ENCODE measurements around the gene EPHB6. TPM values are rescaled to one million over a fixed set of nuclear protein-coding genes. Genes with fewer than 3 reads are reported as not detected.

The EPHB6 gene
- total RNA-seq, 1 donor from 2014 or later = 16.7 TPM

DNA sequence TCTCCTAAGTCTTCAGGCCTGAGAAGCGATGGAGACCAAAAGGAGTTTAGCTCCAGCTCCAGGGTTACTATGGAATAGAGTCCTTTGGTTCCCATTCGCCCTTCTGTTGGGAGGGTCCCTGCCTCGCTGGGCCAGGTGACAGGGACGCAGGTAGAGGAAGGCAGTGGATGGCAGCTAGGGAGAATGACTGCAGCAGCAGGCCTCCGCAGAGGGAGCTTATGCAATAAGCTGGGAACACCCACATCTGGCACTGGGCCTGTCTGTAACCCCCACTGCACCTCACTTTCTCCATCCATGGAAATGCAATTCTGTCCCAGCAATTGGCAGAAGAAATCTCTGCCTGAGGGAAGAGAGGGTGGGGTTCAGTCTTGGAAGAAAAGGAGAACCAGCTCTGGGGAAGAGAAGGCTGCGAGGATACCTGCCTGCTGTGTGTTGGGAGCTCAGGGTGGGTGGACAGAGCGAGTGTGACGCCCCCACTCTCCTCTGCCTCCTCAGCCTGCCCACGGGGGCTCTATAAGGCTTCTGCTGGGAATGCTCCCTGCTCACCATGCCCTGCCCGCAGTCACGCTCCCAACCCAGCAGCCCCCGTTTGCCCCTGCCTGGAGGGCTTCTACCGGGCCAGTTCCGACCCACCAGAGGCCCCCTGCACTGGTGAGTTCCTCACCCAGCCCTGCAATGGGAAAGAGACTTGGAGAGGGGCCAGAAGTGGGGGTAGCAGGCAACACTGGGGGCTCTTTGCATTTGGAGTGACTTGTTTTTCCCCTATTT lies 10.3 kb downstream of the EPHB6 start:
- DNase-seq (ENCODE audit: low spot score) = peak; percentile 8

DNA sequence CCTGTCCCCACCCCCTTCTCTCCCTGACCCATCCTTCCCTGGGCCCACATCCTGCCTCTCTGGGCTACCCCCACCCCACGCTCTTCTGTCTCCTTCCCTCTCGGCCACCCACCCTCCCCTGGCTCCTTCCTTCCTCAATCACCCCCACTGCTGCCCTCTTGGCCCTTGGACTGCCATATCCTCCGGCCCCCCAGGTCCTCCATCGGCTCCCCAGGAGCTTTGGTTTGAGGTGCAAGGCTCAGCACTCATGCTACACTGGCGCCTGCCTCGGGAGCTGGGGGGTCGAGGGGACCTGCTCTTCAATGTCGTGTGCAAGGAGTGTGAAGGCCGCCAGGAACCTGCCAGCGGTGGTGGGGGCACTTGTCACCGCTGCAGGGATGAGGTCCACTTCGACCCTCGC lies 10.9 kb downstream of the EPHB6 start:
- DNase-seq (ENCODE audit: low spot score) = peak; percentile 7

GRCh38 chr7:142866361-142867096 lies 11.7 kb downstream of the EPHB6 start:
- DNase-seq (ENCODE audit: low spot score) = peak; percentile 35

DNA sequence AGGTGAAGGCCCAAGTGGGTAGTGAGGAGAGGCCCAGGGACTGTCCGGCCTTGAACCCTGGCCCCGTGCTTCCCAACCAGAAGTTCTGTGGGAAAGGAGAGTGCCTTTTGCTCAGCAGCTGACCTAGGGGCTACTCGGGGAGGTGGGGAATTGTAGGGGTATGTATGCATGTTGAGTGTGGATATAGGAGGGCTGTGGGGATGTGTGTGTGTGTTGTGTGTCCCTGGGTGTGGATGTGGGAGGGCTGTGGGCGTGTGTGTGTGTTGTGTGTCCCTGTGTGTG lies 12.2 kb downstream of the EPHB6 start:
- no peak for DNase-seq (ENCODE audit: low spot score)

- peak; percentile 9 for DNase-seq (ENCODE audit: low spot score)
Observed at GRCh38 chr7:142867398-142868187, 12.7 kb downstream of the EPHB6 start.

GRCh38 chr7:142868188-142868985 lies 13.5 kb downstream of the EPHB6 start:
- DNase-seq (ENCODE audit: low spot score) = peak; percentile 7

GRCh38 chr7:142868986-142869415 lies 14.1 kb downstream of the EPHB6 start:
- DNase-seq (ENCODE audit: low spot score) = peak; percentile 7

- no peak for DNase-seq (ENCODE audit: low spot score)
Observed at GRCh38 chr7:142869434-142869833, 14.6 kb downstream of the EPHB6 start.

DNA sequence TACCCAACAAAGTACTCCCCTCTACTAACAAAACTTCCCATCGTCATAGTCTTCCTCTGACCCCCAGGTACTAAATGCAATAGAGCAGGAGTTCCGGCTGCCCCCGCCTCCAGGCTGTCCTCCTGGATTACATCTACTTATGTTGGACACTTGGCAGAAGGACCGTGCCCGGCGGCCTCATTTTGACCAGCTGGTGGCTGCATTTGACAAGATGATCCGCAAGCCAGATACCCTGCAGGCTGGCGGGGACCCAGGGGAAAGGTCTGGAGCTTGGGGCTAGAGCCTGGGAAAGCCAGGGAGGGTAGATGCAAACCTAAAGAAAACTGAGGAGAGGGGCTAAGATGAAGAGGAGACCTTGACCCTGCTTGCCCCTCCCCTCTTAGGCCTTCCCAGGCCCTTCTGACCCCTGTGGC lies 15.3 kb downstream of the EPHB6 start:
- DNase-seq (ENCODE audit: low spot score) = peak; percentile 9

- DNase-seq (ENCODE audit: low spot score) = peak; percentile 9
Observed at GRCh38 chr7:142870566-142871259, 15.8 kb downstream of the EPHB6 start.

- peak; percentile 5 for DNase-seq (ENCODE audit: low spot score)
Observed at GRCh38 chr7:142871260-142872105, 16.6 kb downstream of the EPHB6 start.

DNA sequence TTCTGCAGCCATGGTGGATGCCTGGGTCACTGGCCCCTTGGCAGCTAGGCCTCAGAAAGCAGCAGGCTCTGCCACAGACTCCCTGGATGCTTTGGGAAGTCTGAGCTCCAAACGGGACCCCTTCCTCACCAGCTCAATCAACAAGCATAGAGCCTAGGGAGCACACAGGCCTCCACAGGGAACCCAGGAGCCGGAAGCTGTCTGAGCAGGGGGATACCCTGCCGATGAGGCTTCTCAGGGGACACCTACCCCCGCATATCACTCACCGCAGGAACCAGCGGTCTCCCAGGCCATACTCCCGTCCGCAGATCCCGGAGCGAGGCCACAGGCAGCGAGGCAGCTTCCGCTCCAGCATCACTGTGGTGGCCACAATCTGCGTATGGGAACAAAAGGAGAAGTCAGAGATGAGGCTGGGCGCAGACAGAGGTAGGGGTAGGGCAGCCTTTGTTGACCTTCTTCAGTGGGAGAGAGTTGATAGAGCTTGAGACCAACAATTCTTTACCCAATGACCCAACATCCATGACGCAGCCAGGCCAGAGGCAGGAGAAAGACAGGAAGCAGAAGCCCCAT lies 17.3 kb downstream of the EPHB6 start:
- no peak for DNase-seq (ENCODE audit: low spot score)

DNA sequence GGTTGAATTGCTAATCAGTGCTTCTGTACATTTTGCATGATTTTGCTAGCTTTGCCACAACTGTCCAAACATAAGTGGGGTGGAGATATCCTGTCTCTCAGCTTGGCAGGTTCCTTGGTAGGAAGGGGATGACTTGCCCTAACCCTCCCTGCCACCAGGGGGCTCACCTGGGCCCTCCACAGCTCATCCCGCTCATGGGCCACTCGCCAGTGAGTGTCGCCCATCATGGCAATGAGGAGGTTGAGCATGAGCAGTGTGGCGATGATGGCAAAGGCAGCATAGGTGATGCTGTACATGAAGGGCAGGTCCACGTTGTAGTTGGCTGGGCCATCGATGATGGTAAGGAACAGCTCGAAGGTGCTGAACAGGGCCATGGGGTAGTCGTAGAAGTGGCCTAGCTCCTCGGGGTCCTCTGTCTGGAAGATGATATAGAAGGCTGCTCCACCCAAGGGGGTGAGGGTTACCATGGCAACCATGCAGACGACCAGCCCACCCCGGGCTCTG lies 18.5 kb downstream of the EPHB6 start:
- no peak for DNase-seq (ENCODE audit: low spot score)

DNA sequence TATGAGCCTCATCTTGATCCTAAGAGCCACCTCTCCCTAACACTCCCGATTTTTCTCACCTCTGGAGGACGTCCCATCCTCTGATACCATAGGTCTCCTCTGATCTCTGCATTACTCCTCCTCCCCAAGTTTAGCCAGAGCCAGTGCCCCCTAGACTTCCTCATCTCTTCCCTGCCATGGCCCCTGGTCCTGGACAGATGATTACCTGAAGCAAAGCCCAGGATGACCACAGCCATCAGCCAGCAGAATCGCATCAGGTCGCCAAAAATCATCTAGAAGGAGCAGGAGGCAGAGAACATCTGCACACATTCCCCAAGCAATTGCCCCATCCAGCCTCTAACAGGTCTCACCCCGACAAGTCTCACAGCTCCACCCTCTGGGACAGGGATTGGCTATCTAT lies 19.0 kb downstream of the EPHB6 start:
- DNase-seq (ENCODE audit: low spot score) = no peak

DNA sequence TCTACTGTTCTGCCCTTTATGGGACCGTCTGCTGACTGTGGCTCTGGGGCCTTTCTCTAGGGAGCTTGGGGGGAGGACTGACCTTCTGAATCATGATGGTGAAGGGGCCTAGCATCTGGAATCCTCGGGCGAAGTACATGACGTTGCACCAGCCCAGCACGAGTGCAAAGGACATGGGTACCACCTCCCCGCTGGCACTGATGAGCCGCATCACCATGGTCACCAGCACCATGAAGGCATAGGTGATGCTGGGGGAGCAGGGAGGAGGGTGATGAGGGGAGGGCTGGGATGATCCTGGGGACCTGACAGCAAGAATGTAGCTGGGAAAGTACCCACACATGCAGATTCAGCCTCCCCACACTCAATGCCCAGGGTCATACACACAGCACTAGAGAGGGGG lies 19.5 kb downstream of the EPHB6 start:
- no peak for DNase-seq (ENCODE audit: low spot score)

DNA sequence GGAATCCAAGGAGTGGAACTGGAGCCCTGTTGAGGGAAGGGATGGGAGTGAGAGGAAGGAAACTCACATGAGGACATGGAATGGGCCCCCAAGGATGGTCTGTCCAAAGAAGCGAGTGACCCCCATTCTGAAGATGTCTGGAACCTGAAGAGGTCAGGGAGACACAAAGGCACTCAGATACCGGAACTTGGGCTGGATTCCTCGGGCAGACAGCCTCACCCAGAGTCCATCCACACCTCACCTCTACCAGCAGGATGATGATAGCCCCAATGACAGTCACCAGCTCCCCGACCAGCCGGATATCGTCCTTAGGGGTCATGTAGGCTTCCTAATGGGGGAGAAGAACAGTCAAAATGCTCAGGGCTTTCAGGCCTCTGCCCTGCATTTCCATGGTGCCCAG lies 20.0 kb downstream of the EPHB6 start:
- no peak for DNase-seq (ENCODE audit: low spot score)

GRCh38 chr7:142875456-142875855 lies 20.6 kb downstream of the EPHB6 start:
- no peak for DNase-seq (ENCODE audit: low spot score)

- no peak for DNase-seq (ENCODE audit: low spot score)
Observed at GRCh38 chr7:142876236-142876960, 21.5 kb downstream of the EPHB6 start.

All from mucosa of gallbladder (tissue), 1 donor.